ENCODE measurements around the gene CGB3.

CGB3 gene

DNA sequence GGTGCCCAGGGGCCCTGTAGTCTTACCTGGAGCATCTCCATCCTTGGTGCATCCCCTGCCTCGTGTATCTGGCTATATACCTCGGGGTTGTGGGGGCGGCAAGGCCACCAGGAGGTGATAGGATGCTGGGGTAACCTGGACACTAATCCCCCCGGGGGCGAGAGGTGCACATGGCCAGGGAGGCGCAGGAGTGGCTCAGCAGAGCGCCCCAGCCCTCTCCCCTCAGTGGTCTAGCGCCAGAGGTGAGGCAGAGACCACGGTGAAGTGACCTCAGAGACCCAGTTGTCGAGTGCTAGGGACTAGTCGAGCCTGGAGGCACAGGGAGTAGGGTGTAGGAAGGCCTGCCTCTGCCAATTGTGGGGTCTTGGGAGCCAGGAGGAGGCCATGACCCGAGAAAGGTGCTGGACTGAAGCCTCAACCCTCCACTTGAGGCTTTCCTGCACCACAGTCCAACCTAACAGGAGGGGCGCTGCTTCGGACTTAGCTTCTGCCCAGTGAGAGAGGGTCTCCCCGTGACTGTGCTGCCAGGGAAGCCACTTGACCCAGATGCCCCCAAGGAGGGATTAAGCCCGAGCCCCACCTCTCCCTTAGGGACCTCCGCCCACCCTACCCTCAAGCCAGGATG, 7.0 kb downstream of the CGB3 start, which contains the start of gene LHB:
Gene LHB, minus strand, starts transcription at position 51 of the 625 bp plus-strand sequence. Its CDS starts 10 bp downstream, at position 41.
- in situ Hi-C loops (cut with MboI; ENCODE audit: low sequenced_read_pairs) = no loop called here

DNA sequence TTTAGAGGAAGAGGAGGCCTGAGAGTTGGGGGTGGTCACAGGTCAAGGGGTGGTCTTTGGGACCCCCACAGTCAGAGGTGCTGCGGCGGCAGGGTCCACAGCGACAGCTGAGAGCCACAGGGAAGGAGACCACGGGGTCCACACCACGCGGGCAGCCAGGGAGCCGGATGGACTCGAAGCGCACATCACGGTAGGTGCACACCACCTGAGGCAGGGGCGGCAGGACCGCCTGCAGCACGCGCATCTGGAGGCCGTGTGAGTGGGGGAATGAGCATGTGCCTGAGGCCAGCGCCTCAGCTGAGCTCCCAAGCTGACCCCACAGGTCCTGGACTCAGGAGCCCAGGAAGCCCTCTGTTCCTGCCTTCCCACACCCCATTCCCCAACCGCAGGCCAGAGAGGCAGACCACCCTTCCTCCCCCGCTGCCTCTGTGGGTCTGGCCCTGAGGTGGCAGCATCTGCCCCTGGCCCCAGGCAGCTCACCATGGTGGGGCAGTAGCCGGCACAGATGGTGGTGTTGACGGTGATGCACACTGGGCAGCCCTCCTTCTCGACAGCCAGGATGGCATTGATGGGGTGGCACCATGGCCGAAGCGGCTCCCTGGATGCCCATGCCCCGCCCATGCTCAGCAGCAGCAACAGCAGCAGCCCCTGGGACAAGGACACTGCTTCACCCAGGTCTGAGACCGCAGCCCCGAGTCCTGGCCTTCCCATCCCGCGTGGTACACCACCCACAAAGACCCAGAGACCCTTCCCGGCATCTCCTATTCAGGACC, 7.9 kb downstream of the CGB3 start:
- in situ Hi-C loops (cut with MboI; ENCODE audit: low sequenced_read_pairs) = no loop called here

DNA sequence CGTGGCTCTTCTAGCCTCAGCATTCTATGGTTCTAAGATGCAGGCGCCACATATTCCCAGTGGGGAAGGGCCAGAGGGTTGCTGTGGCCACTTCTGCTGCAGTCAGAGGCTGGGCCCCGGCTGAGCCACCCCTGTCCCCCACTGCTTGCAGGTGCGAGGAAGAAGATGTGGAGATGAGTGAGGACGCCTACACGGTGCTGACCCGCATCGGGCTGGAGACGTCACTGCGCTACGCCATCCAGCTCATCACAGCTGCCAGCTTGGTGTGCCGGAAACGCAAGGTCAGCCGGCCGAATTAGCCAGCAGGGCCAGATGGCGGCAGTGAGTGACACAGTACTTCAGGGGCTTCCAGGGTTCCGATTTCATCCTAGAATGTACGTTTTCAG, 9.3 kb downstream of the CGB3 start:
- in situ Hi-C loops (cut with MboI; ENCODE audit: low sequenced_read_pairs) = no loop called here

DNA sequence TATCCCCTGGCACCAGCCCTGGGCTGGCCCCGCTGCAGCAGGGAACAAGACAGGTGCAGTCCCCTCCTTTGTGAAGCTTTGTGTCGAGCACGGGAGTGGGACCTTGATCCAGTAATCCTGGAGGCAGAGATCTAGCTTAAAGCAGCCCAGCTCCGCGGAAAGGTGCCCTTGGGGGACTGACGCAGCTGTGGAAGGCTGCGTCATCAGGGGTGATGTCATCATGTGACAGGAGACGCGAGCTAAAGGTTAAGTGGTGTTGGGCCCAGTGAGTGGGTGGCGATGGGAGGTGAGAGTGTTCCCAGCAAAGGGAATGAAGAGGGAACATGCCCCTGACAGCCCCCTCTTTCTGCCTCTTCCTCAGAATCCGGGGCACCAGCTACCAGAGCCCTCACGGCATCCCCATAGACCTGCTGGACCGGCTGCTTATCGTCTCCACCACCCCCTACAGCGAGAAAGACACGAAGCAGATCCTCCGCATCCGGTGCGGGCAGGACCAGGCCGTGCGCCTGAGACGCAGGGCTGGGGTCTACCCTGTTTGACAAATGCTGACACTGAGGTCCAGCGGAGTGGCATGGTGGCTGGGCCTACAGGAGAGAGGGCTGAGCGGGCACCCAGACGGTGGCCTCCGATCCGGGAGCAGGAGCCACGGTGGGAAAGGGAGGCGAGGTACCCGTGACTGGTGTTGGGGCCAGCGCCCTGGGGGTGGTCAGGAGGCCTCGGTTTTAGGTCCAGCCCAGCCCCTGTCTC, 9.8 kb downstream of the CGB3 start:
- in situ Hi-C loops (cut with MboI; ENCODE audit: low sequenced_read_pairs) = no loop called here

DNA sequence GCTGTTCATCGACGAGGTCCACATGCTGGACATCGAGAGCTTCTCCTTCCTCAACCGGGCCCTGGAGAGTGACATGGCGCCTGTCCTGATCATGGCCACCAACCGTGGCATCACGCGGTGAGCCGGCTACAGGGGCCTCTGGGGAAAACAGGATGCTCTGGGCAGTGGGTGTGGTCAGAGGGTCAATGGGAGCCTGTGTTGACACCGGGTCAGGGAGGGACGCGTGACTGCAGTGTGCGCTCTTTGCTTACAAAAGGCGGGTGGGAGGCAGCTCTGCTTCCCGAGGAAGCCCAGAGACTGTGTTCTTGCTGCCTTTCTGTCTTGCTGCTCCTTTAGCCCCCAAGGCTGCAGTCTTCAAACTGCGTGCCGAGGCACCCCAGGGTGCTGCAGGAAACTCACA, 12.9 kb downstream of the CGB3 start:
- in situ Hi-C loops (cut with MboI; ENCODE audit: low sequenced_read_pairs) = no loop called here

DNA sequence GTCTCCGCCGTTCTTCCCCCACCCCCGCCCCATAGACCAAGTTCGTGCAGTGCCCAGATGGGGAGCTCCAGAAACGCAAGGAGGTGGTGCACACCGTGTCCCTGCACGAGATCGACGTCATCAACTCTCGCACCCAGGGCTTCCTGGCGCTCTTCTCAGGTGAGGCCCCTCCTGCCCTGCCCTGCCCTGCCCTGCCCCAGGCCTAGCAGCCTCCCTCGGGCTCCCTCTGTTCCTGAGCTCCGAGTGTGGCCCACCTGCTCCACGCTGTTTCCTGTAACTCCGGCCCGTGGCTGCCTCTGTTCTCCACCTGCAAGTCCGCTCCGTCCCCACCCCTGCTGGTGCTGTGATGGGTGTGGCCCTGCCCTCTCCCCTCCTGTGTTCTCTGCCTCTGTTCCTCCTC, 13.7 kb downstream of the CGB3 start:
- in situ Hi-C loops (cut with MboI; ENCODE audit: low sequenced_read_pairs) = no loop called here

DNA sequence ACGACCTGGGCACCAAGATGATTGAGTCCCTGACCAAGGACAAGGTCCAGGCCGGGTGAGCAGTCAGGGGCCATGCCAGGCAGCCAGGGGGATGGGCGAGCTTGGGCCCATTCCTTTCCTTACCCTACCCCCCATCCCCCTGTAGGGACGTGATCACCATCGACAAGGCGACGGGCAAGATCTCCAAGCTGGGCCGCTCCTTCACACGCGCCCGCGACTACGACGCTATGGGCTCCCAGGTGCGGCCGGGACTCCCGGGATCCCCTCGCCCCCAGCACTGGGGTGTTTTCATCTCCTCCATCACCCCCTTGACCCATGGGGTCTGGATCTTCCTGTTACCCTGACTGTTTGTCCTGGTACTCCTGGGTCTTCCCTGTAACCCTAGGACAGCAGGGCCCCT, 14.3 kb downstream of the CGB3 start:
- in situ Hi-C loops (cut with MboI; ENCODE audit: low sequenced_read_pairs) = no loop called here

DNA sequence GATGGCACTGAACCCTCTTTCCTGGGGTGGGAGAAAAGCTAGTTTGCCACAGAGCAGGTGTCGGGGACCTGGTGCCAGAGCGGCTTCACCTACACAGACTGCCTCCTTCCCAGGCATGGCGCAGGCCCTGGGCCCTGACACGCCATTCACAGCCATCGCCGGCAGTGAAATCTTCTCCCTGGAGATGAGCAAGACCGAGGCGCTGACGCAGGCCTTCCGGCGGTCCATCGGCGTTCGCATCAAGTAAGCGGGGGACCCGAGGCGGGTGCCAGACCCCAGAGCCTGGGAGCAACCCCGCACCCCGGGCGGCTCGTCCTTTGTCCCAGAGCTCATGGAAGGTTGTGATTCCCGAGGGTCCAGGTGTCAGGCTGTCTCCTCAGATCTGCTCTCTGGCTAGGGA, 17.2 kb downstream of the CGB3 start:
- in situ Hi-C loops (cut with MboI; ENCODE audit: low sequenced_read_pairs) = no loop called here

DNA sequence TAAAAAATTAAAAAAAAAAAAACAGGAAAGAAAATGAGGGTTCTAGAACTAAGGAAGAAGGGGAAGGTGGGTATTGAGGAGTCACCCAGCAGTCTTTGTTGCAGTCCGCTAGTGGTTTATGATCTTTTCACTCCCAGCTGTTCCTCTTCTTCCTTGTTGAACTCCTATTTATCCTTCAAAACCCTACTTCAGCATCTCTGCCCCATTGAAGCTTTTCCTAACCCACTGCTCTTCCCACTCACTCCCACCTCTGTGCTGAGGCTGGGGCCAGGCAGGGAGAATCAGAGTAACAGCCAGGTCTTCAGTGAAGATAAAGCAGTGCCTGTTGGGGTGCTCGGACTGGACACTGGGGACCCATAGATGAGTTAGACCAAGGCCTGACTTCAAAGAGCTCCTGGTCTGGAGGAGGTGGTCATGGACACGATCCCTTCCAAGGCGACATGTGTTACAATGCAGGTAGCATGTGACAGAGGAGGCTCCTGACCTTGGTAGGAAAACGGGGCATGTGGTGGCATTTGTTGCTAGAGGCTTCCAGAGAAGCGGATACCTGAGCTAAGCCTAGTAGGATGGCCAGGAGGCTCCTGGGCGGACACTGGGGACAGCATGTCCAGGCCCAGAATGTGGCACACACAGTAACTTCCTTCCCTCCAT, 19.0 kb downstream of the CGB3 start:
- in situ Hi-C loops (cut with MboI; ENCODE audit: low sequenced_read_pairs) = no loop called here

DNA sequence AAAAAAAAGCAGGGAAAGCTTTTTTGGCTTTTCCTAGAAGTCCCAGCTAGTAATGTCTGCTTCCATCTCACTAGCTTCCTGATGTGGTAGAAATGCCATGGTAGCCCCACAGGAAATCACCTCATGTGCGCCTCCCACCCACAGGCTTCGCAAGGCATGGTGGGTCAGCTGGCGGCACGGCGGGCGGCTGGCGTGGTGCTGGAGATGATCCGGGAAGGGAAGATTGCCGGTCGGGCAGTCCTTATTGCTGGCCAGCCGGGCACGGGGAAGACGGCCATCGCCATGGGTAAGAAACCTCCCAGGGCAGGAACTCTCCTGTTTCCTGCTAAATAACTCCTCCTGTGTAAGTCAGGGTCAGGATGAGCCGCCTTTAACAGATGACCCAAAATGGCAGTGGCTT, 20.0 kb downstream of the CGB3 start:
- in situ Hi-C loops (cut with MboI; ENCODE audit: low sequenced_read_pairs) = no loop called here

DNA sequence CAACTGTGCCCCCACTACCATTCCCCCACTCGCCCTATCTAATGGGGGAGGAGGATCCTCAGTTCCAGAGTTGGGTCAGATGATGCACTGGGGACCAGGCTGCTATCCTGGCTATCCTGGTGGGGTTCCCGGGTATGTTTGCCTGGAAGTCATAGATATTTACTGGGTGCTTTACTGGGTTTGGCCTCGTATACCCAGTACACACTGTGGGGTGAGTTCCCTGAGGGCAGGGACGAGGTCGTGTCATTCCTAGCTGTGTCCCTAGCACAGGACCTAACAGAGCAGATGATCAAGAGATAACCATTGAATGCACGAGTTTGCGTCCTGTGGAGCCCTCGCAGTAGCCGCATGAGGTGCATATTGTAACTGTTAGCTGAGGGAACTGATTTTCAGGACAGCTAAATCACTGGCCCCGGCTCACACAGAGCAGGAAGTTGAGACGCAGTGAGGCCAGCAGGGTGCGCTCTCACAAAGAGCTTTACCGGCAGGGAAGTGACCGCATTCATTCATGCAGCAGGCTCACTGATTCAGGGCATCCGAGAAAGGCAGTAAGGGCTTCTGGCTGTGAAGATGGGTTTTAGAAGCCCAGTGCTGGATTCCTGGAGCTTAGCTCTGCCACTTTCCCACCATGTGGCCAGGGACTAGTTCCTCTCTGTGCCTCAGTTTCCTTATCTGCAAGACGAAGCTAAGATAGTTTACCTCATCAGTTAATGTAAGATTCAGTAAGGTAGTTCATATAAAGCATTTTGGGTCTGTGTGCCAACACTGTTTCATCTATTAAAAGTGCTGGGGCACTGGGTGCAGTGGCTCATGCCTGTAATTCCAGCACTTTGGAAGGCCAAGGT, 24.4 kb downstream of the CGB3 start:
- in situ Hi-C loops (cut with MboI; ENCODE audit: low sequenced_read_pairs) = no loop called here

DNA sequence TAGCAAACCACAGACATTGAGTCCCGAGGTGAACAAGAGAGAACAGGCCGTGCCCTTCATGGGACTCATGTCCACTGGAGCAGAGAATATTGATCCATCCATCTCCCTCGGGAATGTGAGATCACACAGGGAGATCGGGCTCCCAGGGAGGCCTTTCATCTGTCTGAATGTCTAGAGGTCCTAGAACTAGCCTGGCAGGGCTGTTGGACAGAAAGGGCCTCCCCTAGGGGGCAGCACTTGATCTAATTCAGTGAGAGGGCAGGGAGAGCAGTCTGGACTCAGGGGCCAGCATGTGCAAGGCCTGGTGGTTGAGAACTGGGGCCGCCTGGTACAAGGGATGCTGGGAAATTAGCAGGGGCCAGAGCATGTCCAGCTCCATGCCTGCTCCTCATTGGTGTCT, 26.2 kb downstream of the CGB3 start:
- in situ Hi-C loops (cut with MboI; ENCODE audit: low sequenced_read_pairs) = no loop called here

DNA sequence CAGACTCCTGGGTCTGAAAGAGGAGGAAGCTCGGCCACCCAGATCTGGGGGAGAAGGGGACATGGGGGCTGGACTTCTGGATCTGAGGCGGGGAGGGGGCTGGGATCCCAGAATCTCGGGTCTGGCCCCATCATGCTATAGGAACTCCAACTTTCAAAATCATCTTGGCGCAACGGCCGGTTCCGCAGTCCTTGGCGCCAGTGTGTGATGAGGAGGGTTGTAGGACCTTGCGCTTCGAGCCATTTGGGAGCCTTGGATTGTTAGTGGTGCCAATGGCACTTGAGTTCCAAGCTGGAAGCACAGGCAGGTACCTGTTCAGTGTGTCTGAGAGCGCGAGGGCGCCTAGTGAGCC, 30.1 kb downstream of the CGB3 start:
- in situ Hi-C loops (cut with MboI; ENCODE audit: low sequenced_read_pairs) = no loop called here

DNA sequence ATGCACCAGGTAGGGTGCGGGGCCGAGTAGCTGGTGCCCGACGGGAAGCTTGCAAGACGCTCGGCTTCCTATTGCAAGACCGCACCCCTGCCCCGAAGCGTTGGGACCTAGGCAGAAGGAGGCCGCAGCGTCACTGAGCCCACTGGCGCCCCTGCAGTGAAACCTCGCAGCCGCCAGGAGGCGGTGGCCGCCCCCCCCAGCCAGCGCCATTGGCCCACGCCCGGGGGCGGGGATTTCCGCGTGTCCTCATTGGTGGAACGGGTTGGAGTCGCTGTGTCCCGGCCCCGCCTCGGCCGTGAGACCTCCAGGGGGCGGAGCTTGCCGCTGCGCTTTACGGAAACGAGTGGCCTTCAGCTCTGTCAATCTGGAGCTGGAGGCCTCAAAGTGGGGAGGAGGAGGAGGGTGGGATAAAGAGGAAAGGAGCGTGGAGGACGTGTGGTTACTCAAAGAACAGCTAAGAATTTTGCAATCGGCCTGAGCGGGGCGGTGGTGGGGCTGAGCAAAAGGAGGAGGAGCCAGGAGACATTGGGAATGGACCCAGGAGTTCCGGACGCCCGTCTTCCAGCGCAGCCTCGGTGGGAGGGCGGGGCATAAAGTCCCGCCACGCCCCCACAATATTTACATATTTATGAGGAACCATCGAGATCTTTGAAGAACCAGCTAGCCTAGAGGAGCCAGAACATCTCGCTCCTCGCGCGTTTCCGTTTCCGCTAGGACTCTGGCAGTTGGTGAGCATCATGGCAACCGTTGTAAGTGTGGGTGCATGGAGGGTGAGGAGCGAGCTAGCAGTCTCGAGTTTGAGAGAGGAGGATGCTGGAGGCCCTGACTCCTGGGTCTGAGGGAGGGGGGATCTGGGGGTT, 30.7 kb downstream of the CGB3 start, which contains the start of the genes GYS1 and RUVBL2:
Gene GYS1, minus strand, starts transcription at position 135 of the 860 bp plus-strand sequence. CDS start 197 bp downstream, outside the sequence.
Gene RUVBL2, plus strand, starts transcription at position 713 of the 860 bp plus-strand sequence. Its CDS starts 25 bp downstream, at position 738.
- in situ Hi-C loops (cut with MboI; ENCODE audit: low sequenced_read_pairs) = no loop called here

DNA sequence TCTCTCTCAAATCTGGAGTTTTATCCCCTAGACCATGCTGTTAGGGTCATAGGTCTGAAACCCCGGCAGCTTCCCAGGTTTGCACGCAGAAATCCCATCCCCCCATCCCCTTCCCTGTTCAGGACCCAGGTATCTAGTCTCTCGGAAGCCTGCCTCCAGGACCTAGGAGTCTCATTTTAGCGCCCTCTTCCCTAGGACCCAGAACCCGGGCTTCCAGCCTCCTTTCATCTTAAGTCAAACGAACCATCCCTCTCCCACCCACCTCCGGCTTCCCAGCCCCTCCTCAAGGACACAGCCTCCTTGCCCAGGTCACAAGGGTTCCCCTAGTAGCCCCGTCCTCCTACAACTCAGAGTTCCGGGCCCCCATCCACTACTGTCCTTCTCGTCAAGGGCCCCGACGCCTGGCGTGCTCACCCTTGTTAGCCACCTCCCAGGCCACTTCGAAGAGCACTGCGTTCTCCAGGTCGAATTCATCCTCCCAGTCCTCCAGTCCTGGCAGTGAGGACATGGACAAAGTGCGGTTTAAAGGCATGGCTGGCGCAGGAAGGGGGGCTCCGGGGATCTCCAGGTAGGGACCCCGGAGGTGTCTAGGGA, 31.5 kb downstream of the CGB3 start:
- in situ Hi-C loops (cut with MboI; ENCODE audit: low sequenced_read_pairs) = no loop called here

DNA sequence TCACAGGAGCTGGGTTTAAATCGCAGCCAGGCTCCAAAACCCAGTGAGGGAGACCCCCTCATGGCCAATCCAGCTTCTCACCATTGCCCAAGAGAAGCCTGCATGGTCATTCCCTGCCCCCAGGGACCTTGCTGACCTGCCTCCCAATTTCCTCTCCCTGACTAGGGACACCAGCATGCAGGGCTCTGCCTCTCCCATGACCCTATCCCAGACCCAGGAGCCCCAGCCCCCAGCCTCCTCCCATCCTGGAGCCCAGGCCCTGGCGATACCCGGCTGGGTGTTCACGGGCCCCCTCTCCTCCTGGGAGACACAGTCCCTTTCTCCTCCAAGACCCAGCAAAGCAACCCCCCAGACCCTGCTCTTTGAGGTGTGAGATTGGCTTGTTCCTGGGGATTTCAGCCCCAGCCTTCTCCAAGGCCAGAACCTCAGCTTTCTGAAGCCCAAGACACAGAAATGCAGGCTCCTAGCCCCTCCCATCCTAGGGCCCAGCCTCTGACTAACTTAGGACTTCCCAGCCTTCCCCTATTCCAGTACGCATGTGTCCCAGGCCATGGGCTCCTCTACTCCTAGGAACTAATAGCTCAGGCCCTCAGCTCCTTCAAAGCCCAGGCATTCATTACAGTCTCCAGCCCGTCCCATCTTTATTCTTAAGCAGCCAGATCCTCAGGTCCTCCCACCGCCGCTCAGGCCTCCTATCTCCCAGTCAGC, 32.1 kb downstream of the CGB3 start:
- in situ Hi-C loops (cut with MboI; ENCODE audit: low sequenced_read_pairs) = no loop called here

DNA sequence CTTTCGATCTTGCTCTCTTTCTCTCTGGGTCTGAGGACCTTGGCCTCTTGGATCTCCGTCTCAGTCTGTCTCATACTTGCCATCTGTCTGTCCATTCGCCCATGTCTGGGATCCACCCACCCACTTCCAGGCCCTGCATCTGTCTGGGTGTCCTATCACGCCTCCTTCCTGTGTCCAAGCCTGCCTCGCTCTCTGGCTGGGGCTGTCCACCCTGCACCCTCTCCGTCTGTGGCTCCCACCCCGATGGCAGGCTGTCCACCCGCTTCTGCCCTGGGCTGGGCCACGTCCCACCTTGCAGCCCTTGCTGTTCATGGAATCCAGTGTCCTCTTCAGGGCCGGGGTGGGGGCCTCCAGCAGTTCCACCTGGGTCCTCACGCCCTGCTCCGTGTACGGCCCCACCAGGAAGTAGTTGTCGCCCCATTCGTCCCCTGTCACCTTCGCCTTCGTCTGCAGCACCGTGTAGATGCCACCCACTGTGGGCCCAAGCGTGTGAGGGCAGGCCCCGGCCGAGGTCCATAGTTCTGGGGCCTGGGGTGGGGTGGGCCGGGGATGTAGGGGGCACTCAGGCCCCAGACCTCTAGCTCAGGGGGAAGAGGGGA, 33.0 kb downstream of the CGB3 start:
- in situ Hi-C loops (cut with MboI; ENCODE audit: low sequenced_read_pairs) = no loop called here

DNA sequence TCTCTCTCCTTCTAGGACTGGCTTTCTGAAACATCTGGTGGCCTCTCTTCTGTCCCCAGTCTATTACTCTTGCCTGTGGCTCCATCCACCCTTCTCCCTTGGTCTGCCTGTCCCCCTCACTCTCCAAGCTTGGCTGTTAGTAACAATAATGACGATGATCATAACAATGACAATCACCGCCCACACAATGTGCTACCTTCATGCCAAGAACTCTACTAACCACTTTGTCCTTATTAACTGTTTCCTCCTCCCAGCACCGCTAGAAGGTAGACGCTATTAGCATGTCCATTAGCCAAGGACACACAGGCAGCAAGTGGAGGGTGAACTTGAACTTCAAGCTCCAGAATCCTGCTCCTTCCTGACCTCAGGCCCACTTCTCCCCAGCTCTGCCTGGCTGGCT, 33.7 kb downstream of the CGB3 start:
- in situ Hi-C loops (cut with MboI; ENCODE audit: low sequenced_read_pairs) = no loop called here

Measured in HL-60/S4 (cell line).